Measurements from ENCODE around the gene PDLIM1. TPM values are rescaled to one million over a fixed set of nuclear protein-coding genes. Genes with fewer than 3 reads are reported as not detected.

Gene PDLIM1
- total and polyA plus RNA-seq, 2 experiments from 2014 or later: 32.0 to 143 TPM

- DNase-seq: no peak
- Histone ChIP-seq H3K4me3 (no peak overlapping the region), H3K36me3 (ENCODE audit: low read depth) (no peaks in the 10 kb centered on the region), H3K9me2 (ENCODE audit: insufficient read depth) (no peaks in the 10 kb centered on the region), H3K27me3 (replicated peaks; ENCODE audit: insufficient read depth) (no peaks in the 10 kb centered on the region), H3K4me2 (ENCODE audit: unreplicated experiment) (no peak overlapping the region), H3F3A (ENCODE audit: insufficient read depth) (no peaks in the 10 kb centered on the region), H3K4me1 (ENCODE audit: insufficient read depth) (no peaks in the 10 kb centered on the region), H3K9me3 (ENCODE audit: low read depth) (no peaks in the 10 kb centered on the region), H3K9ac (no peak overlapping the region), H2AFZ (no peak overlapping the region), H3K79me2 (ENCODE audit: insufficient read depth) (no peaks in the 10 kb centered on the region), H4K20me1 (ENCODE audit: insufficient read depth) (no peaks in the 10 kb centered on the region), H3K27ac (no peak overlapping the region)
- in situ Hi-C loops (cut with MboI): no loop called here
- WGBS, 2 experiments (ENCODE audit: low coverage in 1 of 2, low lambda C conversion rate in 2 of 2, missing lambda C conversion rate in 2 of 2): 77 to 79% methylated on average over 10 of the region's 10 CpGs
- TF ChIP-seq EZH2phosphoT487 (IDR thresholded peaks at IDR 0.05; ENCODE audit: insufficient read depth, low read depth) (no peak), EZH2 (IDR thresholded peaks at IDR 0.05; ENCODE audit: insufficient read depth, poor library complexity, severe bottlenecking) (no peak)
Measured at GRCh38 chr10:95321554-95322301, 30.9 kb upstream of the PDLIM1 start.

DNA sequence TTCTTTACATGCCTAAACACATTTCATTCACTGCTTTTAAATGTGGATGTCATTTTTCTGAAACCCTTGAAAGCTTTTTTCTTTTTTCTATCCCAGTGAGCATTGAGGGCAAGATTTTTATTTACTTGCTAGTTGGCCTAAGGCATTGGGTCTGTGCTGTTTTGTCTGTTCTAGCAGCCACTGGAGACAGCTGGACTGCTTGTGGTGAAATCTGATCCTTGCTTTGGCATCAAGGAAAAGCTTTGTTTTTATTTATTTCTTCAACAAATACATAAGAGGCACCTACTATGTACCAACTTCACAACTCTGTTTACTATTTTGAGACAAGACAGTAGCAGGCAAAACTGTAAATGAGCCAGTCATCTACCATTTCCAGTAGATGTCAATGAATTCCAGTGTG lies 28.4 kb upstream of the PDLIM1 start:
- Histone ChIP-seq H3K36me3 (ENCODE audit: low read depth) (no peaks in the 10 kb centered on the region), H3K79me2 (ENCODE audit: insufficient read depth) (no peaks in the 10 kb centered on the region), H3K9me2 (ENCODE audit: insufficient read depth) (no peaks in the 10 kb centered on the region), H3K9ac (no peak overlapping the region), H3F3A (ENCODE audit: insufficient read depth) (no peaks in the 10 kb centered on the region), H3K27me3 (replicated peaks; ENCODE audit: insufficient read depth) (no peaks in the 10 kb centered on the region), H3K4me3 (no peak overlapping the region), H3K4me2 (ENCODE audit: unreplicated experiment) (no peak overlapping the region), H3K9me3 (ENCODE audit: low read depth) (no peaks in the 10 kb centered on the region), H3K4me1 (ENCODE audit: insufficient read depth) (no peaks in the 10 kb centered on the region), H2AFZ (no peak overlapping the region), H3K27ac (no peak overlapping the region), H4K20me1 (ENCODE audit: insufficient read depth) (no peaks in the 10 kb centered on the region)
- TF ChIP-seq EZH2phosphoT487 (IDR thresholded peaks at IDR 0.05; ENCODE audit: insufficient read depth, low read depth): no peak
- no peak for TF ChIP-seq EZH2 (IDR thresholded peaks at IDR 0.05; ENCODE audit: insufficient read depth, poor library complexity, severe bottlenecking)
- peak; percentile 26 for DNase-seq
- in situ Hi-C loops (cut with MboI): no loop called here

DNA sequence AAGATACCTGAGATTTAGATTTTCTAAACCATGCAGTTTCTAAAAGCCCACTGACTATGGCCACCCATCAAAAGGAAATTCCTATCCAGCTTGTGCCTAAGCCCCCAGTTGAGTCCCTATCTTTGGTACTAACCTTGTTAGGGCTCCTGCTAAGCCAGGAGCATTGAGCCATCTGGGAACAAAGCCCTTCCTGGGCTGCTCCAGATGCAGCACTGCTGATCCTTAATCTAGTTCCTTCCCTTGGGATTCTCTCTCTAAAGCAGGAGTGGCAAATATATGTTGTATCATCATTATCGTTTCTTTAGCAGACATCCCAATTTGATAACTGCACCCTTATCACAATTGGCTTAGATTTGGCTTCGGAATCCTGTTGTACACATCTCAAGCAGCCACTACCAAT lies 24.7 kb upstream of the PDLIM1 start:
- H3K36me3 ChIP-seq (ENCODE audit: low read depth): no peaks in the 10 kb centered on the region
- H3K4me2 ChIP-seq (ENCODE audit: unreplicated experiment): no peak overlapping the region
- no peaks in the 10 kb centered on the region for H3K79me2 ChIP-seq (ENCODE audit: insufficient read depth)
- no peak overlapping the region for H3K4me3 ChIP-seq
- WGBS, 2 experiments (ENCODE audit: low coverage in 1 of 2, low lambda C conversion rate in 2 of 2, missing lambda C conversion rate in 2 of 2): 86 to 93% methylated on average over 2 of the region's 2 CpGs
- no peaks in the 10 kb centered on the region for H3K27me3 ChIP-seq (replicated peaks; ENCODE audit: insufficient read depth)
- no peaks in the 10 kb centered on the region for H3K9me2 ChIP-seq (ENCODE audit: insufficient read depth)
- in situ Hi-C loops (cut with MboI): no loop called here
- no peaks in the 10 kb centered on the region for H3K4me1 ChIP-seq (ENCODE audit: insufficient read depth)
- no peak overlapping the region for H3K9ac ChIP-seq
- no peaks in the 10 kb centered on the region for H3F3A ChIP-seq (ENCODE audit: insufficient read depth)
- H3K27ac ChIP-seq: no peak overlapping the region
- no peaks in the 10 kb centered on the region for H3K9me3 ChIP-seq (ENCODE audit: low read depth)
- TF ChIP-seq EZH2 (IDR thresholded peaks at IDR 0.05; ENCODE audit: insufficient read depth, poor library complexity, severe bottlenecking) (no peak), EZH2phosphoT487 (IDR thresholded peaks at IDR 0.05; ENCODE audit: insufficient read depth, low read depth) (no peak)
- H4K20me1 ChIP-seq (ENCODE audit: insufficient read depth): no peaks in the 10 kb centered on the region
- no peak for DNase-seq
- no peak overlapping the region for H2AFZ ChIP-seq

GRCh38 chr10:95314192-95314918 lies 23.6 kb upstream of the PDLIM1 start:
- H3K36me3 ChIP-seq (ENCODE audit: low read depth): no peaks in the 10 kb centered on the region
- H2AFZ ChIP-seq: no peak overlapping the region
- peaks cover 6% of the 10 kb centered on the region for H3F3A ChIP-seq (ENCODE audit: insufficient read depth)
- no peaks in the 10 kb centered on the region for H4K20me1 ChIP-seq (ENCODE audit: insufficient read depth)
- H3K4me3 ChIP-seq: no peak overlapping the region
- in situ Hi-C loops (cut with MboI): no loop called here
- DNase-seq: no peak
- H3K9me2 ChIP-seq (ENCODE audit: insufficient read depth): no peaks in the 10 kb centered on the region
- no peaks in the 10 kb centered on the region for H3K79me2 ChIP-seq (ENCODE audit: insufficient read depth)
- H3K9me3 ChIP-seq (ENCODE audit: low read depth): no peaks in the 10 kb centered on the region
- H3K9ac ChIP-seq: no peak overlapping the region
- H3K27ac ChIP-seq: no peak overlapping the region
- no peak for TF ChIP-seq EZH2phosphoT487 (IDR thresholded peaks at IDR 0.05; ENCODE audit: insufficient read depth, low read depth)
- TF ChIP-seq EZH2 (IDR thresholded peaks at IDR 0.05; ENCODE audit: insufficient read depth, poor library complexity, severe bottlenecking): no peak
- peaks cover 1% of the 10 kb centered on the region; the same call in 1 of the 2 replicates for H3K4me1 ChIP-seq (ENCODE audit: insufficient read depth)
- 97 to 99% methylated on average over 4 of the region's 4 CpGs for WGBS, 2 experiments (ENCODE audit: low coverage in 1 of 2, low lambda C conversion rate in 2 of 2, missing lambda C conversion rate in 2 of 2)
- H3K4me2 ChIP-seq (ENCODE audit: unreplicated experiment): no peak overlapping the region
- H3K27me3 ChIP-seq (replicated peaks; ENCODE audit: insufficient read depth): no peaks in the 10 kb centered on the region
